ENCODE data around the gene OR8B8. TPM values are rescaled to one million over a fixed set of nuclear protein-coding genes. Genes with fewer than 3 reads are reported as not detected.
"Not testable (repeated sequence)": the region's sequence is repeated elsewhere in the genome, so short reads cannot be mapped to it uniquely, and the experiment has no call there.

The OR8B8 gene
- polyA plus RNA-seq, 3 donors from 2014 or later, result not detected

GRCh38 chr11:124421043-124421442 is 24.5 kb downstream of the OR8B8 start:
- Mint-ChIP-seq H3K9me3 (peaks cover 0 to 1% (median 0%) of the 10 kb centered on the region in 6 donors), H3K4me3 (no peak overlapping the region), H3K4me1 (no peaks in the 10 kb centered on the region), H3K27me3 (ENCODE audit: low read depth in 3 of 3) (peaks cover 0 to 18% (median 2%) of the 10 kb centered on the region in 3 donors), H3K36me3 (no peaks in the 10 kb centered on the region), H3K27ac (no peak overlapping the region)
- no peak for DNase-seq

GRCh38 chr11:124415356-124415923 is 30.1 kb downstream of the OR8B8 start:
- no peak overlapping the region for H3K27ac Mint-ChIP-seq
- peak in 1 of 3 donors; percentile 3 for DNase-seq
- H3K27me3 Mint-ChIP-seq (ENCODE audit: low read depth in 3 of 3), result peaks cover 0 to 4% (median 2%) of the 10 kb centered on the region in 3 donors
- H3K36me3 Mint-ChIP-seq, result no peaks in the 10 kb centered on the region
- H3K9me3 Mint-ChIP-seq, result no peaks in the 10 kb centered on the region
- H3K4me3 Mint-ChIP-seq, result no peak overlapping the region
- no peaks in the 10 kb centered on the region for H3K4me1 Mint-ChIP-seq

GRCh38 chr11:124409906-124410305 is 35.6 kb downstream of the OR8B8 start:
- H3K4me1 Mint-ChIP-seq, result no peaks in the 10 kb centered on the region
- H3K4me3 Mint-ChIP-seq, result no peak overlapping the region
- H3K36me3 Mint-ChIP-seq, result no peaks in the 10 kb centered on the region
- H3K9me3 Mint-ChIP-seq, result no peaks in the 10 kb centered on the region
- no peak overlapping the region for H3K27ac Mint-ChIP-seq
- H3K27me3 Mint-ChIP-seq (ENCODE audit: low read depth in 3 of 3), result peaks cover 0 to 2% (median 2%) of the 10 kb centered on the region in 3 donors
- DNase-seq, result no peak

GRCh38 chr11:124405581-124405980 is 39.9 kb downstream of the OR8B8 start:
- Mint-ChIP-seq H3K27me3 (ENCODE audit: low read depth in 3 of 3) (no peaks in the 10 kb centered on the region), H3K36me3 (no peaks in the 10 kb centered on the region), H3K4me1 (peaks cover 0 to 2% of the 10 kb centered on the region in 2 donors), H3K9me3 (no peaks in the 10 kb centered on the region), H3K4me3 (no peak overlapping the region), H3K27ac (no peak overlapping the region)
- no peak for DNase-seq

- not testable (repeated sequence) for H3K27me3 Mint-ChIP-seq (ENCODE audit: low read depth in 3 of 3); H3K36me3 Mint-ChIP-seq; H3K9me3 Mint-ChIP-seq; H3K27ac Mint-ChIP-seq; H3K4me1 Mint-ChIP-seq; DNase-seq; H3K4me3 Mint-ChIP-seq
Measured at GRCh38 chr11:124403186-124403585, 42.3 kb downstream of the OR8B8 start.

GRCh38 chr11:124402326-124402922 is 43.1 kb downstream of the OR8B8 start:
- DNase-seq, result peak in 2 of 3 donors; percentile 9 to 19
- H3K36me3 Mint-ChIP-seq, result no peaks in the 10 kb centered on the region
- H3K27ac Mint-ChIP-seq, result no peak overlapping the region
- no peaks in the 10 kb centered on the region for H3K9me3 Mint-ChIP-seq
- no peak overlapping the region for H3K4me3 Mint-ChIP-seq
- H3K4me1 Mint-ChIP-seq, result peaks cover 0 to 2% of the 10 kb centered on the region in 2 donors
- no peaks in the 10 kb centered on the region for H3K27me3 Mint-ChIP-seq (ENCODE audit: low read depth in 3 of 3)

- H3K36me3 Mint-ChIP-seq, result no peaks in the 10 kb centered on the region
- no peak for DNase-seq
- peaks cover 0 to 2% of the 10 kb centered on the region in 2 donors for H3K4me1 Mint-ChIP-seq
- no peaks in the 10 kb centered on the region for H3K27me3 Mint-ChIP-seq (ENCODE audit: low read depth in 3 of 3)
- no peak within 1 kb of the TSS for H3K4me3 Mint-ChIP-seq
- H3K27ac Mint-ChIP-seq, result no peak within 1 kb of the TSS
- H3K9me3 Mint-ChIP-seq, result peaks cover 0 to 4% (median 0%) of the 10 kb centered on the region in 6 donors
Measured at GRCh38 chr11:124398924-124399323, 46.6 kb downstream of the OR8B8 start, which contains the start of gene OR8B3. Gene OR8B3, minus strand, starts transcription at chr11:124399024. Its CDS starts 1,673 bp downstream, at chr11:124397351.

GRCh38 chr11:124396847-124397246 is 48.6 kb downstream of the OR8B8 start:
- not testable (repeated sequence) for DNase-seq; H3K36me3 Mint-ChIP-seq; H3K4me1 Mint-ChIP-seq; H3K9me3 Mint-ChIP-seq; H3K27ac Mint-ChIP-seq; H3K4me3 Mint-ChIP-seq; H3K27me3 Mint-ChIP-seq (ENCODE audit: low read depth in 3 of 3)

GRCh38 chr11:124394408-124394807 is 51.1 kb downstream of the OR8B8 start:
- no peaks in the 10 kb centered on the region for H3K27me3 Mint-ChIP-seq (ENCODE audit: low read depth in 3 of 3)

More at GRCh38 chr11:124394408-124394807, 51.1 kb downstream of the OR8B8 start:
- Mint-ChIP-seq H3K27ac (no peak overlapping the region), H3K9me3 (peaks cover 0 to 10% (median under 1%) of the 10 kb centered on the region in 6 donors), H3K36me3 (no peaks in the 10 kb centered on the region), H3K4me1 (no peaks in the 10 kb centered on the region), H3K4me3 (no peak overlapping the region)
- no peak for DNase-seq

Other genes with a start within 250 kb of the OR8B8 start
- not detected for gene OR8G1, start 204.6 kb downstream of the OR8B8 start, polyA plus RNA-seq
- not detected for gene OR8G5, start 189.3 kb downstream of the OR8B8 start, polyA plus RNA-seq
- gene OR8D1, start 131.7 kb downstream of the OR8B8 start, polyA plus RNA-seq, result not detected
- gene OR8D2, start 125.5 kb downstream of the OR8B8 start, polyA plus RNA-seq, result not detected
- not detected for gene OR8B2, start 61.2 kb downstream of the OR8B8 start, polyA plus RNA-seq
- not detected for gene OR8B3, start 46.7 kb downstream of the OR8B8 start, polyA plus RNA-seq
- gene OR8B4, start 20.8 kb downstream of the OR8B8 start, polyA plus RNA-seq, result not detected
- gene OR8B12, start 98.0 kb upstream of the OR8B8 start, polyA plus RNA-seq, result not detected
- not detected for gene OR8A1, start 124.3 kb upstream of the OR8B8 start, polyA plus RNA-seq
- not detected for gene PANX3, start 165.7 kb upstream of the OR8B8 start, polyA plus RNA-seq
- 10 to 100 TPM; 35.7 to 40.8 (median 36.2) TPM for gene TBRG1, start 177.2 kb upstream of the OR8B8 start, polyA plus RNA-seq
- gene SIAE, start 228.0 kb upstream of the OR8B8 start, polyA plus RNA-seq, result 1 to 10 TPM; 1.7 to 2.9 (median 2.6) TPM
- 1 to 10 TPM in 1 of 3 donors, under 1 TPM in 1, not detected in 1; 0.36 to 1.2 TPM for gene SPA17, start 228.2 kb upstream of the OR8B8 start, polyA plus RNA-seq